Endothelial cell of umbilical vein (primary cell): Measurements from ENCODE around the gene OR2H1. TPM values are rescaled to one million over a fixed set of nuclear protein-coding genes. Genes with fewer than 3 reads are reported as not detected.

ENCODE experiments used
- BruUV-seq: library from RNA; stranded (reverse); fragments of 400-500 nt; replicated peaks from 2 replicates; lab custom pipeline; 2021; lab: Mats Ljungman, UMichigan
- CTCF ChIA-PET: fragments of 300-600, 350-600 bp; sonication (Branson Sonifier 250); formaldehyde crosslinking; loops from one replicate; lab custom pipeline; 2021; ENCODE audit warnings: antibody characterized with exemption, inconsistent platforms; lab: Charles Lee
- POLR2A ChIA-PET: fragments of 300-600, 350-600 bp; sonication (Branson Sonifier 250); formaldehyde crosslinking; loops from one replicate; lab custom pipeline; 2021; ENCODE audit warnings: antibody characterized with exemption, inconsistent platforms; lab: Charles Lee
- DNase-seq: peaks from one replicate; pipeline ENCODE4 v3.0.0-alpha.2; 2011; ENCODE audit warnings: low read depth, low spot score
- FAIRE-seq: peaks from 2 replicates; lab custom pipeline; 2011; peaks lifted over from hg19 to GRCh38; lab: Jason Lieb, UNC
- H2AFZ ChIP-seq: 2 replicates; pipeline ENCODE4 v1.6.0; 2012; ENCODE audit warnings: low read depth, low read length, control low read depth, inconsistent platforms
- H3K27ac ChIP-seq: 2 replicates; pipeline ENCODE4 v1.5.1; 2011; ENCODE audit warnings: low read depth, mild to moderate bottlenecking, control low read depth, low read length, moderate library complexity; ENCODE audit not compliant: insufficient read depth
- H3K27me3 ChIP-seq, 2 experiments: 2 replicates each; pipeline versions ENCODE4 v1.6.0 to v1.6.1; 2011; ENCODE audit warnings: low read length in 2 of 2, mixed read lengths in 1 of 2; ENCODE audit not compliant: control insufficient read depth in 2 of 2, insufficient read depth in 2 of 2
- H3K36me3 ChIP-seq, 2 experiments: 2 replicates in 1 of 2; 3 replicates in 1 of 2; pipeline ENCODE4 v1.5.1; 2011; ENCODE audit warnings: low read length in 2 of 2, mild to moderate bottlenecking in 1 of 2, moderate library complexity in 1 of 2; ENCODE audit not compliant: control insufficient read depth in 2 of 2, insufficient read depth in 2 of 2; ENCODE audit errors: extremely low read depth in 1 of 2
- H3K4me1 ChIP-seq: 3 replicates; pipeline ENCODE4 v1.5.1; 2011; ENCODE audit warnings: mild to moderate bottlenecking, low read length; ENCODE audit not compliant: control insufficient read depth, insufficient read depth; ENCODE audit errors: extremely low read depth
- H3K4me2 ChIP-seq: 2 replicates; pipeline ENCODE4 v1.6.1; 2011; ENCODE audit warnings: low read length, control low read depth, mixed read lengths; ENCODE audit not compliant: insufficient read depth
- H3K4me3 ChIP-seq, 3 experiments: fragments of 200-600 bp in 1 of 3; sonication (generic), shearing (Covaris generic) in 1 of 3; replicated peaks in 1 of 3; 2 replicates each; pipeline ENCODE4 v1.5.1; 2011 to 2016; ENCODE audit warnings: control low read depth in 3 of 3, low read length in 3 of 3, mild to moderate bottlenecking in 2 of 3, inconsistent platforms in 1 of 3, low read depth in 1 of 3, moderate library complexity in 1 of 3; ENCODE audit not compliant: insufficient read depth in 1 of 3
- H3K79me2 ChIP-seq: 2 replicates; pipeline ENCODE4 v1.6.0; 2012; ENCODE audit warnings: low read length, inconsistent platforms; ENCODE audit not compliant: control insufficient read depth, insufficient read depth
- H3K9ac ChIP-seq: replicated peaks from 2 replicates; pipeline ENCODE3; 2011; ENCODE audit warnings: low read length, control low read depth; ENCODE audit not compliant: insufficient read depth; ENCODE audit errors: extremely low read depth
- H3K9me1 ChIP-seq: replicated peaks from 3 replicates; pipeline ENCODE4 v1.6.0; 2011; ENCODE audit warnings: mild to moderate bottlenecking, low read length; ENCODE audit not compliant: control insufficient read depth, insufficient read depth; ENCODE audit errors: extremely low read depth
- H3K9me3 ChIP-seq: replicated peaks from 2 replicates; pipeline ENCODE4 v1.5.1; 2012; ENCODE audit warnings: low read length, inconsistent platforms; ENCODE audit not compliant: control insufficient read depth, insufficient read depth
- H4K20me1 ChIP-seq: replicated peaks from 2 replicates; pipeline ENCODE3; 2011; ENCODE audit warnings: mild to moderate bottlenecking, low read length; ENCODE audit not compliant: control insufficient read depth, insufficient read depth; ENCODE audit errors: extremely low read depth
- CTCF ChIP-seq, 2 donors: IDR thresholded peaks; 1 replicate in 1 of 2; 2 replicates in 1 of 2; pipeline ENCODE4 v1.5.1; 2011; ENCODE audit warnings: low read length in 2 of 2, mild to moderate bottlenecking in 2 of 2, moderate library complexity in 2 of 2, control low read depth in 1 of 2, inconsistent platforms in 1 of 2, low read depth in 1 of 2; ENCODE audit not compliant: insufficient read depth in 1 of 2; ENCODE audit errors: extremely low read depth in 1 of 2
- EZH2 ChIP-seq: IDR thresholded peaks from 2 replicates; pipeline ENCODE4 v1.6.1; 2012; ENCODE audit warnings: borderline replicate concordance, low read depth, mild to moderate bottlenecking, moderate library complexity, low read length, inconsistent platforms; ENCODE audit not compliant: severe bottlenecking
- FOS ChIP-seq: IDR thresholded peaks from 2 replicates; pipeline ENCODE4 v1.6.1; 2011; ENCODE audit warnings: mild to moderate bottlenecking, low read length, moderate library complexity, borderline replicate concordance; ENCODE audit not compliant: insufficient read depth
- GATA2 ChIP-seq: IDR thresholded peaks from 2 replicates; pipeline ENCODE4 v1.7.0; 2011; ENCODE audit warnings: low read depth, mild to moderate bottlenecking, moderate library complexity, mixed read lengths, low read length; ENCODE audit not compliant: insufficient read length, insufficient read depth
- JUN ChIP-seq: IDR thresholded peaks from 2 replicates; pipeline ENCODE4 v1.6.1; 2011; ENCODE audit warnings: borderline replicate concordance, low read depth; ENCODE audit not compliant: insufficient read length, insufficient read depth
- MAX ChIP-seq: IDR thresholded peaks from 2 replicates; pipeline ENCODE4 v1.6.1; 2011; ENCODE audit not compliant: insufficient read depth, insufficient read length
- MYC ChIP-seq: IDR thresholded peaks from one replicate; pipeline ENCODE4 v1.6.1; 2011; ENCODE audit warnings: mild to moderate bottlenecking, low read depth, low read length
- POLR2A ChIP-seq: IDR thresholded peaks from 2 replicates; pipeline ENCODE4 v1.6.1; 2012; ENCODE audit warnings: low read depth, mild to moderate bottlenecking, control low read depth, low read length
- POLR2AphosphoS5 ChIP-seq: IDR thresholded peaks from 2 replicates; pipeline ENCODE4 v1.6.1; 2012; ENCODE audit warnings: low read depth, mild to moderate bottlenecking, control low read depth, low read length, moderate library complexity; ENCODE audit not compliant: insufficient read depth
- dilution Hi-C: fragments of 300-500 bp; cut with MboI; formaldehyde crosslinking; loops from one replicate; pipeline ENCODE4 v1.15.0; 2019; ENCODE audit warnings: low sequenced_read_pairs; ENCODE audit not compliant: extremely low pct_ligation_motif_present
- intact Hi-C: fragments of 100-400 bp; cut with micrococcal nuclease; formaldehyde crosslinking; loops from one replicate; pipeline ENCODE4 v1.10.0; 2022
- polyA plus RNA-seq, 4 experiments: library from polyadenylated mRNA; depleted of rRNA in 3 of 4; stranded (reverse) in 3 of 4; unstranded in 1 of 4; fragments of >200 nt; gene quantifications; 2 replicates each; pipeline versions ENCODE4 v1.2.1 to v1.2.3, GENCODE V29; 2011 to 2012; ENCODE audit warnings: missing spikeins in 1 of 4
- total RNA-seq: library from RNA; stranded (reverse); gene quantifications from 2 replicates; pipeline ENCODE4 v1.2.3, GENCODE V29; 2021

OR2H1 gene
- total and polyA plus RNA-seq, 2 donors (not counting 3 experiments of a cell fraction or from before 2014, with no cell fraction given) = not detected

GRCh38 chr6:29500594-29500993 lies 43.6 kb downstream of the OR2H1 start:
- Histone ChIP-seq H3K4me2 (no peak overlapping the region), H3K36me3 (no peaks in the 10 kb centered on the region), H3K4me3 (no peak overlapping the region), H3K9ac (no peak overlapping the region), H2AFZ (no peak overlapping the region), H3K4me1 (no peaks in the 10 kb centered on the region), H3K79me2 (no peaks in the 10 kb centered on the region), H3K9me1 (no peaks in the 10 kb centered on the region), H4K20me1 (no peaks in the 10 kb centered on the region), H3K27me3 (no peaks in the 10 kb centered on the region), H3K9me3 (no peaks in the 10 kb centered on the region), H3K27ac (no peak overlapping the region)
- intact Hi-C loops (no loop called here), dilution Hi-C loops (no loop called here)
- ChIA-PET CTCF (no interaction called here), POLR2A (no interaction called here)
- no TSS peak for BruUV-seq
- DNase-seq (no peak), FAIRE-seq (no peak)
- TF ChIP-seq MAX (no peak), CTCF (IDR thresholded peaks at IDR 0.05; ENCODE audit: extremely low read depth in 1 of 2, insufficient read depth in 1 of 2, low read depth in 1 of 2, low read length in 2 of 2) (no peak), EZH2 (no peak), POLR2AphosphoS5 (no peak)

GRCh38 chr6:29501106-29501505 lies 44.2 kb downstream of the OR2H1 start:
- Histone ChIP-seq H3K4me1 (no peaks in the 10 kb centered on the region), H3K9me1 (no peaks in the 10 kb centered on the region), H2AFZ (no peak overlapping the region), H3K4me3 (no peak overlapping the region), H3K9ac (no peak overlapping the region), H3K27ac (no peak overlapping the region), H3K9me3 (no peaks in the 10 kb centered on the region), H3K27me3 (no peaks in the 10 kb centered on the region), H3K4me2 (no peak overlapping the region), H3K79me2 (no peaks in the 10 kb centered on the region), H4K20me1 (no peaks in the 10 kb centered on the region), H3K36me3 (no peaks in the 10 kb centered on the region)
- no peak for DNase-seq
- POLR2A ChIA-PET = no interaction called here
- no TSS peak for BruUV-seq
- intact Hi-C loops (no loop called here), dilution Hi-C loops (no loop called here)
- CTCF ChIA-PET = no interaction called here
- no peak for FAIRE-seq
- no peak for TF ChIP-seq MYC
- no peak for TF ChIP-seq GATA2
- TF ChIP-seq CTCF (IDR thresholded peaks at IDR 0.05; ENCODE audit: extremely low read depth in 1 of 2, insufficient read depth in 1 of 2, low read depth in 1 of 2, low read length in 2 of 2) = no peak
- no peak for TF ChIP-seq POLR2A
- TF ChIP-seq MAX = no peak
- no peak for TF ChIP-seq FOS
- no peak for TF ChIP-seq EZH2
- TF ChIP-seq JUN = no peak
- no peak for TF ChIP-seq POLR2AphosphoS5
